ENCODE measurements around the gene INCENP.
"Not testable (repeated sequence)": the region's sequence is repeated elsewhere in the genome, so short reads cannot be mapped to it uniquely, and the experiment has no call there.

Gene INCENP

GRCh38 chr11:62157603-62158002 lies 33.8 kb downstream of the INCENP start:
- Mint-ChIP-seq H3K4me3 (no peak overlapping the region), H3K4me1 (ENCODE audit: low read depth) (no peaks in the 10 kb centered on the region), H3K27ac (no peak overlapping the region), H3K27me3 (peaks cover 32% of the 10 kb centered on the region), H3K36me3 (ENCODE audit: low read depth) (peaks cover 17% of the 10 kb centered on the region), H3K9me3 (no peaks in the 10 kb centered on the region)
- no peak for DNase-seq

GRCh38 chr11:62166371-62166770 lies 42.6 kb downstream of the INCENP start:
- no peak for DNase-seq
- H3K9me3 Mint-ChIP-seq = no peaks in the 10 kb centered on the region
- H3K27ac Mint-ChIP-seq = no peak overlapping the region
- no peak overlapping the region for H3K4me3 Mint-ChIP-seq
- H3K36me3 Mint-ChIP-seq (ENCODE audit: low read depth) = no peaks in the 10 kb centered on the region
- peaks cover 3% of the 10 kb centered on the region for H3K4me1 Mint-ChIP-seq (ENCODE audit: low read depth)
- H3K27me3 Mint-ChIP-seq = peaks cover 44% of the 10 kb centered on the region

GRCh38 chr11:62169448-62169847 lies 45.6 kb downstream of the INCENP start:
- peaks cover 5% of the 10 kb centered on the region for H3K4me1 Mint-ChIP-seq (ENCODE audit: low read depth)
- no peaks in the 10 kb centered on the region for H3K9me3 Mint-ChIP-seq
- H3K36me3 Mint-ChIP-seq (ENCODE audit: low read depth) = no peaks in the 10 kb centered on the region
- peaks cover 47% of the 10 kb centered on the region for H3K27me3 Mint-ChIP-seq
- H3K27ac Mint-ChIP-seq = no peak overlapping the region
- DNase-seq = no peak
- H3K4me3 Mint-ChIP-seq = no peak overlapping the region

- no peaks in the 10 kb centered on the region for H3K9me3 Mint-ChIP-seq
- no peak for DNase-seq
- no peak overlapping the region for H3K4me3 Mint-ChIP-seq
- no peaks in the 10 kb centered on the region for H3K36me3 Mint-ChIP-seq (ENCODE audit: low read depth)
- peaks cover 5% of the 10 kb centered on the region for H3K4me1 Mint-ChIP-seq (ENCODE audit: low read depth)
- no peak overlapping the region for H3K27ac Mint-ChIP-seq
- peaks cover 51% of the 10 kb centered on the region for H3K27me3 Mint-ChIP-seq
Observed at GRCh38 chr11:62169935-62170334, 46.1 kb downstream of the INCENP start.

GRCh38 chr11:62171261-62171723 lies 47.5 kb downstream of the INCENP start:
- H3K36me3 Mint-ChIP-seq (ENCODE audit: low read depth) = no peaks in the 10 kb centered on the region
- H3K4me1 Mint-ChIP-seq (ENCODE audit: low read depth) = peaks cover 5% of the 10 kb centered on the region
- no peak overlapping the region for H3K4me3 Mint-ChIP-seq
- peaks cover 51% of the 10 kb centered on the region for H3K27me3 Mint-ChIP-seq
- H3K27ac Mint-ChIP-seq = no peak overlapping the region
- DNase-seq = peak; percentile 67
- no peaks in the 10 kb centered on the region for H3K9me3 Mint-ChIP-seq

- Mint-ChIP-seq H3K9me3 (no peaks in the 10 kb centered on the region), H3K4me3 (no peak overlapping the region), H3K27ac (no peak overlapping the region), H3K27me3 (peaks cover 52% of the 10 kb centered on the region), H3K4me1 (ENCODE audit: low read depth) (peaks cover 5% of the 10 kb centered on the region), H3K36me3 (ENCODE audit: low read depth) (no peaks in the 10 kb centered on the region)
- DNase-seq = no peak
Observed at GRCh38 chr11:62172294-62172693, 48.5 kb downstream of the INCENP start.

- Mint-ChIP-seq H3K4me3 (no peak overlapping the region), H3K4me1 (ENCODE audit: low read depth) (no peaks in the 10 kb centered on the region), H3K36me3 (ENCODE audit: low read depth) (no peaks in the 10 kb centered on the region), H3K27ac (no peak overlapping the region), H3K27me3 (peaks cover 30% of the 10 kb centered on the region), H3K9me3 (no peaks in the 10 kb centered on the region)
- DNase-seq = no peak
Observed at GRCh38 chr11:62176766-62177165, 53.0 kb downstream of the INCENP start.

GRCh38 chr11:62179995-62180394 lies 56.2 kb downstream of the INCENP start:
- Mint-ChIP-seq H3K4me3 (no peak overlapping the region), H3K9me3 (no peaks in the 10 kb centered on the region), H3K4me1 (ENCODE audit: low read depth) (no peaks in the 10 kb centered on the region), H3K27me3 (peaks cover 24% of the 10 kb centered on the region), H3K36me3 (ENCODE audit: low read depth) (no peaks in the 10 kb centered on the region), H3K27ac (no peak overlapping the region)
- DNase-seq = no peak

- Mint-ChIP-seq H3K4me1 (ENCODE audit: low read depth) (no peaks in the 10 kb centered on the region), H3K27ac (no peak overlapping the region), H3K4me3 (no peak overlapping the region), H3K36me3 (ENCODE audit: low read depth) (no peaks in the 10 kb centered on the region), H3K9me3 (no peaks in the 10 kb centered on the region), H3K27me3 (peaks cover 31% of the 10 kb centered on the region)
- no peak for DNase-seq
Observed at GRCh38 chr11:62181097-62181496, 57.3 kb downstream of the INCENP start.

- no peaks in the 10 kb centered on the region for H3K36me3 Mint-ChIP-seq (ENCODE audit: low read depth)
- H3K4me1 Mint-ChIP-seq (ENCODE audit: low read depth) = no peaks in the 10 kb centered on the region
- DNase-seq = no peak
- H3K27ac Mint-ChIP-seq = no peak overlapping the region
- H3K27me3 Mint-ChIP-seq = peaks cover 30% of the 10 kb centered on the region
- H3K9me3 Mint-ChIP-seq = no peaks in the 10 kb centered on the region
- no peak overlapping the region for H3K4me3 Mint-ChIP-seq
Observed at GRCh38 chr11:62182147-62182891, 58.5 kb downstream of the INCENP start.

- H3K27me3 Mint-ChIP-seq = peaks cover 54% of the 10 kb centered on the region
- H3K4me1 Mint-ChIP-seq (ENCODE audit: low read depth) = no peaks in the 10 kb centered on the region
- no peak for DNase-seq
- H3K9me3 Mint-ChIP-seq = no peaks in the 10 kb centered on the region
- H3K27ac Mint-ChIP-seq = no peak overlapping the region
- no peaks in the 10 kb centered on the region for H3K36me3 Mint-ChIP-seq (ENCODE audit: low read depth)
- H3K4me3 Mint-ChIP-seq = no peak overlapping the region
Observed at GRCh38 chr11:62186195-62186594, 62.4 kb downstream of the INCENP start.

GRCh38 chr11:62190011-62190410 lies 66.2 kb downstream of the INCENP start, which contains the start of gene SCGB1D1:
SCGB1D1 (plus strand) TSS chr11:62190216; CDS start chr11:62190285, 69 bp downstream.
- no peaks in the 10 kb centered on the region for H3K4me1 Mint-ChIP-seq (ENCODE audit: low read depth)
- H3K27ac Mint-ChIP-seq = no peak within 1 kb of the TSS
- peaks cover 64% of the 10 kb centered on the region for H3K27me3 Mint-ChIP-seq
- H3K36me3 Mint-ChIP-seq (ENCODE audit: low read depth) = no peaks in the 10 kb centered on the region
- no peak for DNase-seq
- H3K9me3 Mint-ChIP-seq = no peaks in the 10 kb centered on the region
- H3K4me3 Mint-ChIP-seq = no peak within 1 kb of the TSS

- Mint-ChIP-seq H3K9me3 (no peaks in the 10 kb centered on the region), H3K27me3 (peaks cover 61% of the 10 kb centered on the region), H3K4me3 (no peak overlapping the region), H3K4me1 (ENCODE audit: low read depth) (no peaks in the 10 kb centered on the region), H3K36me3 (ENCODE audit: low read depth) (no peaks in the 10 kb centered on the region), H3K27ac (no peak overlapping the region)
- no peak for DNase-seq
Observed at GRCh38 chr11:62193952-62194351, 70.1 kb downstream of the INCENP start.

GRCh38 chr11:62195010-62195409 lies 71.2 kb downstream of the INCENP start:
- H3K4me1 Mint-ChIP-seq (ENCODE audit: low read depth); H3K27ac Mint-ChIP-seq; H3K4me3 Mint-ChIP-seq; H3K9me3 Mint-ChIP-seq; H3K36me3 Mint-ChIP-seq (ENCODE audit: low read depth); DNase-seq: not testable (repeated sequence)
- peaks cover 57% of the 10 kb centered on the region for H3K27me3 Mint-ChIP-seq

- H3K4me3 Mint-ChIP-seq = no peak overlapping the region
- no peak overlapping the region for H3K27ac Mint-ChIP-seq
- H3K9me3 Mint-ChIP-seq = no peaks in the 10 kb centered on the region
- no peak for DNase-seq
- H3K36me3 Mint-ChIP-seq (ENCODE audit: low read depth) = no peaks in the 10 kb centered on the region
- no peaks in the 10 kb centered on the region for H3K4me1 Mint-ChIP-seq (ENCODE audit: low read depth)
- H3K27me3 Mint-ChIP-seq = peaks cover 55% of the 10 kb centered on the region
Observed at GRCh38 chr11:62195945-62196344, 72.1 kb downstream of the INCENP start.
